Measurements from ENCODE around the gene KCTD15. TPM values are rescaled to one million over a fixed set of nuclear protein-coding genes. Genes with fewer than 3 reads are reported as not detected.

Gene KCTD15
- total and polyA plus RNA-seq, 9 donors: 12.6 to 45.7 (median 29.5) TPM

DNA sequence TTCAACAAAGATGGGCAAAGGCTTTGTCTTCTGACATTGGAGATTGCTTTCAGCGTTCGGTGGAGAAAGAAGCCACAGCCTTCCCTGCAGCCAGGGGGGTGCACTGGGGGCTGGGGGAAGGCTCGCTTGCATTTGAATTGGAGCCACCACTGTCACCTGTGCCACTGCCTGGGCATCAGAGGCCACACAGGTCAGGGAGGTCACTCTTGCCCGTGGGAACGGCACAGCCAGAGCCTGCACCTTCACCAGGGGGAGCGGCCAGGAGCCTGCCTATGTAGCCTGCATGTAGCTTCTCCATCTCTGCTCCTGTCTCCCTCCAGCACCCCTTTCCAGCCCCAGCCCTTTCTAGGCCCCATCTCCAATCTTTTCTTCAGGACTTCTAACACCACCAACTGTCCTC, 43.7 kb upstream of the KCTD15 start:
- Histone ChIP-seq H3K27me3 (no peaks in the 10 kb centered on the region), H3K36me3 (no peaks in the 10 kb centered on the region), H3K4me1 (ENCODE audit: insufficient read depth) (no peaks in the 10 kb centered on the region), H3K27ac (no peak overlapping the region), H3K4me3 (no peak overlapping the region), H3K9me3 (no peaks in the 10 kb centered on the region)
- WGBS, 3 donors: 66 to 68% (median 68%) methylated on average over 6 of the region's 6 CpGs
- intact Hi-C loops (cut with DNase I): no loop called here
- TF ChIP-seq, protein P1, sequence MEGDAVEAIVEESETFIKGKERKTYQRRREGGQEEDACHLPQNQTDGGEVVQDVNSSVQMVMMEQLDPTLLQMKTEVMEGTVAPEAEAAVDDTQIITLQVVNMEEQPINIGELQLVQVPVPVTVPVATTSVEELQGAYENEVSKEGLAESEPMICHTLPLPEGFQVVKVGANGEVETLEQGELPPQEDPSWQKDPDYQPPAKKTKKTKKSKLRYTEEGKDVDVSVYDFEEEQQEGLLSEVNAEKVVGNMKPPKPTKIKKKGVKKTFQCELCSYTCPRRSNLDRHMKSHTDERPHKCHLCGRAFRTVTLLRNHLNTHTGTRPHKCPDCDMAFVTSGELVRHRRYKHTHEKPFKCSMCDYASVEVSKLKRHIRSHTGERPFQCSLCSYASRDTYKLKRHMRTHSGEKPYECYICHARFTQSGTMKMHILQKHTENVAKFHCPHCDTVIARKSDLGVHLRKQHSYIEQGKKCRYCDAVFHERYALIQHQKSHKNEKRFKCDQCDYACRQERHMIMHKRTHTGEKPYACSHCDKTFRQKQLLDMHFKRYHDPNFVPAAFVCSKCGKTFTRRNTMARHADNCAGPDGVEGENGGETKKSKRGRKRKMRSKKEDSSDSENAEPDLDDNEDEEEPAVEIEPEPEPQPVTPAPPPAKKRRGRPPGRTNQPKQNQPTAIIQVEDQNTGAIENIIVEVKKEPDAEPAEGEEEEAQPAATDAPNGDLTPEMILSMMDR (IDR thresholded peaks at IDR 0.05): no peak
- TF ChIP-seq POLR2A (IDR thresholded peaks at IDR 0.05): no peak
- TF ChIP-seq EP300 (IDR thresholded peaks at IDR 0.05): no peak
- DNase-seq: no peak

DNA sequence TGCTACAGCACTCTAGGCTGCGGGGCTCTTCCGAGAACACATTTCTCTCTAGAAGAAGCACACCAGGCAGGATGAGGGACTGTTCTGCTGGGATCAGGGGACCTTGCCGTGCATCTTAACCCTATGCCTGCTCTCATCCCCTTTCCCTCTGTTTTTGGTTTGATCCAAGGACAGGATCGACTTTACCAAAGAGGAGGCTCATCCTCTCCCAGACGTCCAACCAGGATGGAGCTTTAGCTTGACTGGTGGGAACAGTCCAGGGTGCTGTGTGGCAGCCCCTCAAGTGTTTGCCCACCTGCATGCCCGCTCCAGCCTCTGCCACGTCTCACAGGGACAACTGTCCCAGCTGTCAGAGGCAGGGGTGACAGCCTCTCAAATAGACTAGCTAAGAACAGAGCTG, 42.3 kb upstream of the KCTD15 start:
- Histone ChIP-seq H3K4me3 (no peak overlapping the region), H3K27me3 (no peaks in the 10 kb centered on the region), H3K9me3 (no peaks in the 10 kb centered on the region), H3K27ac (no peak overlapping the region), H3K4me1 (ENCODE audit: insufficient read depth) (no peaks in the 10 kb centered on the region), H3K36me3 (no peaks in the 10 kb centered on the region)
- DNase-seq: no peak
- intact Hi-C loops (cut with DNase I): no loop called here
- no peak for TF ChIP-seq POLR2A (IDR thresholded peaks at IDR 0.05)
- TF ChIP-seq, protein P1 (IDR thresholded peaks at IDR 0.05): no peak
- WGBS, 3 donors: 55 to 78% (median 72%) methylated on average over 7 of the region's 7 CpGs

DNA sequence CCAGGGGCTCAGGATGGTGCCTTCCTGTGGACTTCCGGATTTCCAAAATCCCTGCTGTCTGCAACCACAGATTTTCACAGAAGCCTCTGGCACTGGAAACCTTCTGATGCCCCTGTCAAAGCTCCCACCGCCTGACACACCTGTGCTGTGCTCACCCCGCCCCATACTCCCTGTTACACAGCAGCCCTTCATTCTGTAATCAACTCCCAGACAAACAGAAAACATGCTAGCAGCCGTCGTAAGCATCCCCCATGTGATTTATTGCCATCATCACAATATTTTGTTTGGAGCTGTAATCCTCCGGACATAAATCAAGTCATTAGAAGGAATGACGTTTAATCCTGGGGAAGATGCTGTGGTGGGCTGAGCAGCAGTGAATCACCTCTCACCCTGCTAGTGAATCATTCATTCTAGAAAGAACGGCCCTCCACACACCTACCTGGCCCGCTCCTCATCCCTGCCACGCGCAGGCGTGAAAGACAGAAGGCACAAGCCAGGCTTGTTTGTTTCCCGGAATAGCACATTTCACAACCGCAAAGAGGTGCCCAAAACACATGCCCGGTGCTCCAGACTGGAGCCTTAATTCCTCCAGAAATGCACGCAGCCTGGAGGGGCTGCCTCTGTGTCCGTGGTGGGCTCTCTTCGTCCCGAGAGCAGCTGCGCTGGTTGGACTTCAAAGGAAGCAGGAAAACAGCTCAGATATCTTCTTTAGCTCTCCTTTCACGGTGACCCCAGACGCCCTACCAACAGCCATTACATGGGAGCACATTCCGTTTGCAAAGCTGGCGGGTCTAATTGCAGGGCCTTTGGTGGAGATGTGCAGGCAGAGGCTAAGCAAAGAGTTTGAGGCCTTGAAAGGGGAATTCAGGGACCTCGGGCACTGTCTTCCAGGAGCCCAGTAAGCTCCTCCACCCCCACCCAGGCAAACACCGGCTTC, 41.3 kb upstream of the KCTD15 start:
- no peaks in the 10 kb centered on the region for H3K27me3 ChIP-seq
- intact Hi-C loops (cut with DNase I): no loop called here
- no peaks in the 10 kb centered on the region for H3K9me3 ChIP-seq
- no peak for DNase-seq
- H3K4me3 ChIP-seq: no peak overlapping the region
- H3K4me1 ChIP-seq (ENCODE audit: insufficient read depth): no peaks in the 10 kb centered on the region
- H3K36me3 ChIP-seq: no peaks in the 10 kb centered on the region
- 25 to 37% (median 28%) methylated on average over 26 of the region's 26 CpGs for WGBS, 3 donors
- no peak overlapping the region for H3K27ac ChIP-seq
- TF ChIP-seq, protein P1 (IDR thresholded peaks at IDR 0.05): no peak
- TF ChIP-seq EP300 (IDR thresholded peaks at IDR 0.05): no peak
- TF ChIP-seq POLR2A (IDR thresholded peaks at IDR 0.05): no peak

DNA sequence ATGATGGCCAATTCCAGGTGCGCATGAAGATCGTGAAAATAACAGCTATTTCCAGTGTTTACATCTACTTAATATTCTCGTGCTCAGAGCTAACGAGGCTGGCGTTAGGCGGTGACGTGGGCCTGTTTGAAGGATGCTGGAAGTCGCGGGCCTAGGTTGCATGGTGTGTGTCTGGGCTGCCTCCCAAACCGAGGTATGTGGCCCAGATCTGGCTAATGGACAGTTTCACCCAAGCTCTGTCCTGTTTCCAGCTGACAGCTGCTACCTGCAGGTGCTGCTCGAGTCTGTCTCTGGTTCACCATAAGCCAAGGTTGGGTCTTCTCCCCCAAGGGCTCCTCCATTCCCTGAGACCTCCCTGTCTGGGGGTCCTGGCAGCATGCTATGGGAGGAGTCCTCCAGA, 40.5 kb upstream of the KCTD15 start:
- Histone ChIP-seq H3K4me1 (ENCODE audit: insufficient read depth) (no peaks in the 10 kb centered on the region), H3K27me3 (no peaks in the 10 kb centered on the region), H3K36me3 (no peaks in the 10 kb centered on the region), H3K4me3 (no peak overlapping the region), H3K9me3 (no peaks in the 10 kb centered on the region), H3K27ac (no peak overlapping the region)
- no peak for DNase-seq
- 78 to 87% (median 85%) methylated on average over 11 of the region's 11 CpGs for WGBS, 3 donors
- TF ChIP-seq EP300 (IDR thresholded peaks at IDR 0.05) (no peak), POLR2A (IDR thresholded peaks at IDR 0.05) (no peak)
- TF ChIP-seq, protein P1 (IDR thresholded peaks at IDR 0.05): no peak
- intact Hi-C loops (cut with DNase I): no loop called here
